ENCODE measurements around the gene CDC42EP2.
"Not testable (repeated sequence)": the region's sequence is repeated elsewhere in the genome, so short reads cannot be mapped to it uniquely, and the experiment has no call there.

CDC42EP2 gene

DNA sequence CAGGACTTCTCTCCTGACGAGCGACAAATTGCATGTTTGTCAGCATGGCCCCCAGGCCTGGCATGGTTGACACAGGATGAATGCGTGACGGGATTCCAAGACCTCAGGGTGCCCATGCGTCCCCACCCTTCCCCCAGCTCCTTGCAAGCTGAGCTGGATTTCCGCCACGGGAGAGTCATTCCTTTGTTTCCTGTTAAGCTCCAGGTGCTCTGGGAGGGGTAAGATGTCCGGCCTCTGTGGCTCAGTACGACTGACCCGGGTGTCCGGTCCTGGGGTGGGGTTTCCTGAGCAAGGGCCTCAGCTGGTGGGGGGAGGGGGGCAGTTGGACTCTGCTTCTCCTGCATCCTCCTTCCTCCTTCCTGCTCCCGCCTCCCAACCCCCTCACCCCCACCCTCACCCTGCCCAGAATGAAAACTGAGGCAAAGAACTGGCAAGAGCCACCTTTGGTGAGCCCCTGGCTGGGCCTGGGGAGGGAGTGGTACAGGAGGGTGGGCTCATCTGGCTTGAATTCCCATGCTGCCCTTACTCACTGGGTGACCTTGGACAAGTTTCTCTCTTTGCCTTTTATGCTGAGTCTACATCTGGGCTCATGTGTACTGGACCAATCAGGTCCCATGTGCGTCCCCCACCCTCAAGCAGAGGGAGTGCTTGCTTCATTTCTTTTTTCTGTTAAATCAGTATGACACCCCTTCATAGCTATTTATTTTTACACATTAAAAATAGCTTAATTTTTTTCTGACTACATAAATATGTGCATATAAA, 2.5 kb downstream of the CDC42EP2 start:
- Mint-ChIP-seq H3K4me3 (peak overlapping the region in 1 of 2 donors; percentile 74), H3K9me3 (no peaks in the 10 kb centered on the region), H3K36me3 (ENCODE audit: insufficient read depth) (peaks cover 6% of the 10 kb centered on the region), H3K27ac (no peak overlapping the region), H3K4me1 (ENCODE audit: low read depth in 2 of 2) (peaks cover 8 to 10% of the 10 kb centered on the region in 2 donors), H3K27me3 (peaks cover 1 to 23% of the 10 kb centered on the region in 2 donors)
- no peak for ATAC-seq (replicated peaks)
- no peak for DNase-seq

GRCh38 chr11:65320386-65321075, 5.9 kb downstream of the CDC42EP2 start:
- ATAC-seq (replicated peaks) (no peak), DNase-seq (no peak)
- Mint-ChIP-seq H3K27ac (no peak overlapping the region), H3K4me1 (ENCODE audit: low read depth in 2 of 2) (peaks cover 3 to 4% of the 10 kb centered on the region in 2 donors), H3K27me3 (peaks cover 16 to 32% of the 10 kb centered on the region in 2 donors), H3K4me3 (no peak overlapping the region), H3K9me3 (no peaks in the 10 kb centered on the region), H3K36me3 (ENCODE audit: insufficient read depth) (no peaks in the 10 kb centered on the region)

GRCh38 chr11:65321076-65321475, 6.4 kb downstream of the CDC42EP2 start:
- ATAC-seq (replicated peaks) (no peak), DNase-seq (no peak)
- H3K27ac Mint-ChIP-seq, result no peak overlapping the region
- H3K9me3 Mint-ChIP-seq, result no peaks in the 10 kb centered on the region
- H3K4me1 Mint-ChIP-seq (ENCODE audit: low read depth in 2 of 2), result no peaks in the 10 kb centered on the region
- no peak overlapping the region for H3K4me3 Mint-ChIP-seq
- H3K27me3 Mint-ChIP-seq, result peaks cover 18 to 36% of the 10 kb centered on the region in 2 donors
- no peaks in the 10 kb centered on the region for H3K36me3 Mint-ChIP-seq (ENCODE audit: insufficient read depth)

DNA sequence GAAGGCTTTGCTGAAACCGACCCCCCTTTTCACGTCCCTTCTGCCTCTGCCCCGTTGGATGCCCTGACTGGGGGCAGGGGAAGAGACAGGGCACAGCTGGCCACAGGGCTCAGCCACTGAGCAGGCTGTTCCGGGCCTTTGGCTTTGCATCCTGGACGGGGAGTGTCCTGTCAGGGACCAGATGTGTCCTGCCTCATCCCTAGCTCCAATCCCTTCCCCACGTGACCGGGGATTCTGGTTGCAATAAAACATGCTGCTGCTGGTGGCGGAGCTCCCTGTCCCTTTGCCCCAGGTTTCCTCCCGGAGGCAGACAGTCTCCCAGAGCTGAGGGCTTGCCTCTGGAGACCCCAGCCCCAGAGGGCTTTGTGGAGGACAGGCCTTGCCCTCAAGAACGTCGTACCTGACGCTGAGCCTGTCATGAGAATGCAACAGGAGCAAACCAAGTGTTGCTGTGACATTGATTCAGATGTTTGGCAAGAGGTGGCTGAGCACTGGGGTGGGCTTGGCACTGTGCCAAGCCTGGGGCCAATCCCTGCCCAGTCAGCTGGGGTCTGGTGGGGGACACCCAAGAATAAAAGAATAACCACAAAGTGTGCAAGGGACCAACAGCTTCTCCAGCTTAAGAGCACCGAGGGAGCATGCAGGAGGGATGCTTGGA, 7.3 kb downstream of the CDC42EP2 start:
- Mint-ChIP-seq H3K27me3 (peaks cover 18 to 36% of the 10 kb centered on the region in 2 donors), H3K36me3 (ENCODE audit: insufficient read depth) (no peaks in the 10 kb centered on the region), H3K4me1 (ENCODE audit: low read depth in 2 of 2) (no peaks in the 10 kb centered on the region), H3K27ac (no peak overlapping the region), H3K4me3 (no peak overlapping the region), H3K9me3 (no peaks in the 10 kb centered on the region)
- DNase-seq (no peak), ATAC-seq (replicated peaks) (no peak)

- DNase-seq (no peak), ATAC-seq (replicated peaks) (no peak)
- H3K27ac Mint-ChIP-seq, result no peak overlapping the region
- H3K4me3 Mint-ChIP-seq, result no peak overlapping the region
- no peaks in the 10 kb centered on the region for H3K36me3 Mint-ChIP-seq (ENCODE audit: insufficient read depth)
- H3K9me3 Mint-ChIP-seq, result no peaks in the 10 kb centered on the region
- no peaks in the 10 kb centered on the region for H3K4me1 Mint-ChIP-seq (ENCODE audit: low read depth in 2 of 2)
- H3K27me3 Mint-ChIP-seq, result peaks cover 18 to 36% of the 10 kb centered on the region in 2 donors
These were observed 9.1 kb downstream of the CDC42EP2 start for GRCh38 chr11:65323813-65324212.

GRCh38 chr11:65325435-65325834, 10.8 kb downstream of the CDC42EP2 start:
- Mint-ChIP-seq H3K9me3 (no peaks in the 10 kb centered on the region), H3K4me1 (ENCODE audit: low read depth in 2 of 2) (peaks cover 3 to 5% of the 10 kb centered on the region in 2 donors), H3K27ac (no peak overlapping the region), H3K36me3 (ENCODE audit: insufficient read depth) (no peaks in the 10 kb centered on the region), H3K27me3 (peaks cover 18 to 36% of the 10 kb centered on the region in 2 donors), H3K4me3 (no peak overlapping the region)
- ATAC-seq (replicated peaks), result no peak
- DNase-seq, result no peak

GRCh38 chr11:65327021-65327420, 12.4 kb downstream of the CDC42EP2 start:
- ATAC-seq (replicated peaks) (no peak), DNase-seq (no peak)
- Mint-ChIP-seq H3K4me1 (ENCODE audit: low read depth in 2 of 2) (peaks cover 3 to 5% of the 10 kb centered on the region in 2 donors), H3K36me3 (ENCODE audit: insufficient read depth) (no peaks in the 10 kb centered on the region), H3K9me3 (no peaks in the 10 kb centered on the region), H3K27me3 (peaks cover 18 to 26% of the 10 kb centered on the region in 2 donors), H3K4me3 (no peak overlapping the region), H3K27ac (no peak overlapping the region)

GRCh38 chr11:65329478-65329877, 14.8 kb downstream of the CDC42EP2 start:
- peak overlapping the region in 1 of 2 donors; percentile 48 for H3K27ac Mint-ChIP-seq
- peaks cover 5% of the 10 kb centered on the region for H3K36me3 Mint-ChIP-seq (ENCODE audit: insufficient read depth)
- H3K4me1 Mint-ChIP-seq (ENCODE audit: low read depth in 2 of 2), result peaks cover 8 to 13% of the 10 kb centered on the region in 2 donors
- H3K27me3 Mint-ChIP-seq, result peaks cover 6 to 7% of the 10 kb centered on the region in 2 donors
- no peaks in the 10 kb centered on the region for H3K9me3 Mint-ChIP-seq
- DNase-seq (no peak), ATAC-seq (replicated peaks) (no peak)
- no peak overlapping the region for H3K4me3 Mint-ChIP-seq

- H3K4me3 Mint-ChIP-seq, result no peak overlapping the region
- ATAC-seq (replicated peaks) (peak; percentile 30), DNase-seq (peak; percentile 80 to 88 (median 82))
- H3K27me3 Mint-ChIP-seq, result peaks cover 6 to 7% of the 10 kb centered on the region in 2 donors
- peaks cover 13 to 18% of the 10 kb centered on the region in 2 donors for H3K4me1 Mint-ChIP-seq (ENCODE audit: low read depth in 2 of 2)
- no peaks in the 10 kb centered on the region for H3K9me3 Mint-ChIP-seq
- H3K27ac Mint-ChIP-seq, result peak overlapping the region in 1 of 2 donors; percentile 48
- peaks cover 6% of the 10 kb centered on the region for H3K36me3 Mint-ChIP-seq (ENCODE audit: insufficient read depth)
These were observed 15.3 kb downstream of the CDC42EP2 start for GRCh38 chr11:65329944-65330403.

GRCh38 chr11:65330544-65330943, 15.9 kb downstream of the CDC42EP2 start:
- H3K27ac Mint-ChIP-seq, result no peak overlapping the region
- peaks cover 18 to 24% of the 10 kb centered on the region in 2 donors for H3K4me1 Mint-ChIP-seq (ENCODE audit: low read depth in 2 of 2)
- peaks cover 8% of the 10 kb centered on the region for H3K36me3 Mint-ChIP-seq (ENCODE audit: insufficient read depth)
- no peaks in the 10 kb centered on the region for H3K9me3 Mint-ChIP-seq
- H3K4me3 Mint-ChIP-seq, result no peak overlapping the region
- no peak for DNase-seq
- H3K27me3 Mint-ChIP-seq, result peaks cover 1 to 4% of the 10 kb centered on the region in 2 donors
- ATAC-seq (replicated peaks), result no peak

DNA sequence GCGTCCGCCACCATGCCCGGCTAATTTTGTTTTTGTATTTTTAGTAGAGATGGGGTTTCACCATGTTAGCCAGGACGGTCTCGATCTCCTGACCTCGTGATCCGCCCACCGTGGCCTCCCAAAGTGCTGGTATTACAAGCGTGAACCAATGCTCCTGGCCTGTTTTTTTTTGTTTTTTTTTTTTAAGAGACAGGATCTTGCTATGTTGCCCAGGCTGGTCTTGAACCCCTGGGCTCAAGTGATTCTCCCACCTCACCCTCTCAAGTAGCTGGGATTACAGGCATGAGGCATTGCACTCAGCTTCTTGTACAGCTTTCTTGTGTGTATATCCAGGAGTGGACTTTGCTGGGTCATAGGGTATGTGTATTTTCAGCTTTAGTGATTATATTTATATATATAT, 17.9 kb downstream of the CDC42EP2 start:
- peaks cover 15% of the 10 kb centered on the region for H3K36me3 Mint-ChIP-seq (ENCODE audit: insufficient read depth)
- not testable (repeated sequence) for H3K9me3 Mint-ChIP-seq; H3K27ac Mint-ChIP-seq; DNase-seq; H3K27me3 Mint-ChIP-seq; H3K4me3 Mint-ChIP-seq; ATAC-seq (replicated peaks)
- peaks cover 20 to 27% of the 10 kb centered on the region in 2 donors for H3K4me1 Mint-ChIP-seq (ENCODE audit: low read depth in 2 of 2)

DNA sequence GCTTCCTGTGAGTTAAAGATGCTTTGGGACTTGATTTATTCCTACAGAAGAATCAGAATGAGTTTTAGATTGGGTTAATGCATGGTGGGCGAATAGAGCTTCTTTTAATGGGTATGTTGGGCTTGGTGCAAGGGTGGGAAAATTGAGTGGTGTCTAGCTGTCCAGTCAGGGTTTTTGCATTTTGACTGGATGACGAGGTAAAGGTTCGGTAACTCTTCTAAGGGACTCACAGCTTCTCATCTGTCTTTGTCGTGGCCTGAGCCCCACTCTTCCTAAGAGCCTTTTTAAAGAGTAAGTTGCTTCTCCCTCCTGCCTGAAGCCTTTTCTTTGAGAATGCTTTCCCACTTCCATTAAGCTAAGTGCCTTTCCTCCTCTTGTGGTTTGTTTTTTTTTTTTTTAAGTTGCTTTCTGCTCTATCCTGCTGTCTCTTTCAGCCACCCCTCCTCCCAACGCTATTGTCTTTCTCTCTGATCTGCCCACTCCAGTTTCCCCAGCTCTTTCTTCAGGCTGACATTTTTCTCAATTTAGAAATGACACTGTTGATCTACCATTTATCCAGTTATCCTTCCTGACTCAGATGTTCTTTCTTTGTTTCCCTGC, 20.1 kb downstream of the CDC42EP2 start:
- no peaks in the 10 kb centered on the region for H3K9me3 Mint-ChIP-seq
- H3K4me1 Mint-ChIP-seq (ENCODE audit: low read depth in 2 of 2), result peaks cover 30 to 40% of the 10 kb centered on the region in 2 donors
- peak overlapping the region; percentile 100 for H3K4me3 Mint-ChIP-seq
- H3K36me3 Mint-ChIP-seq (ENCODE audit: insufficient read depth), result peaks cover 22% of the 10 kb centered on the region
- no peak for DNase-seq
- no peaks in the 10 kb centered on the region for H3K27me3 Mint-ChIP-seq
- no peak for ATAC-seq (replicated peaks)
- H3K27ac Mint-ChIP-seq, result peak overlapping the region; percentile 59 to 99

- H3K36me3 Mint-ChIP-seq (ENCODE audit: insufficient read depth), result peaks cover 52% of the 10 kb centered on the region
- no peaks in the 10 kb centered on the region for H3K27me3 Mint-ChIP-seq
- DNase-seq, result no peak
- H3K9me3 Mint-ChIP-seq, result no peaks in the 10 kb centered on the region
- H3K4me3 Mint-ChIP-seq, result no peak overlapping the region
- H3K4me1 Mint-ChIP-seq (ENCODE audit: low read depth in 2 of 2), result peaks cover 27 to 36% of the 10 kb centered on the region in 2 donors
- peak overlapping the region in 1 of 2 donors; percentile 20 for H3K27ac Mint-ChIP-seq
- ATAC-seq (replicated peaks), result no peak
These were observed 24.0 kb downstream of the CDC42EP2 start for GRCh38 chr11:65338676-65339075.
